ENCODE data around the gene FAM114A1. TPM values are rescaled to one million over a fixed set of nuclear protein-coding genes. Genes with fewer than 3 reads are reported as not detected.

FAM114A1 gene
- total and polyA plus RNA-seq, 2 of the 8 experiments (the other 6 are each of a cell fraction or from before 2014, with no cell fraction given), result 9.5 to 12.0 TPM

DNA sequence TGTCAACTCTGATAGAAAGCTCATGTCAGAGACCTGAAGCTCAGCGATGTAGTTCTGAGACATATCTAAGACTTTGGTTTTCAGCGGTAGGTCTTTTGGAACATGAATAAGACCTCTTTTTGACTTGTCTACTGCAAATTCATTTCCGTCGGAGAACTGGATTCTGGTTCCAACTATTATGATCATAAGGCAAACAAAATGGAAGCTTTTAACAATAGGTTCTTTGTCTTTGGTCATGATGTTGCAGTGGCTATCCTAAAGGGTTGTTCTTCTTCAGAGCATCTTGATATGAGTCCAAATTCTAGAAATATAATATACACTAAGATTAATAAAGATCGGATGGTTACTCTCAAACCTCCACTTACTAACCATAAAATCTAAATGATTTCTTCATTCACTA is 38.4 kb upstream of the FAM114A1 start:
- H4K20me1 ChIP-seq (replicated peaks in 1 of 2; ENCODE audit: control insufficient read depth in 1 of 2, insufficient read depth in 2 of 2, low read length in 2 of 2), result no peaks in the 10 kb centered on the region
- H3K27me3 ChIP-seq (replicated peaks in 1 of 4; ENCODE audit: control insufficient read depth in 3 of 4, extremely low read depth in 1 of 4, insufficient read depth in 3 of 4, low read length in 3 of 4), result no peaks in the 10 kb centered on the region
- H3K4me3 ChIP-seq (ENCODE audit: extremely low read depth in 1 of 4, insufficient read depth in 2 of 4, low read depth in 3 of 4, low read length in 4 of 4), result no peak overlapping the region
- no peak overlapping the region for H3K23ac ChIP-seq (ENCODE audit: insufficient read length)
- H3K9ac ChIP-seq (replicated peaks in 1 of 4; ENCODE audit: extremely low read depth in 1 of 4, low read depth in 3 of 4, low read length in 3 of 4), result no peak overlapping the region
- no peaks in the 10 kb centered on the region for H3K79me1 ChIP-seq (ENCODE audit: low read depth, low read length)
- no peak overlapping the region for H3K4me2 ChIP-seq (ENCODE audit: insufficient read depth in 1 of 2, low read depth in 2 of 2, low read length in 2 of 2)
- no peaks in the 10 kb centered on the region for H3K23me2 ChIP-seq (ENCODE audit: low read depth, low read length)
- no peaks in the 10 kb centered on the region for H3K9me3 ChIP-seq (ENCODE audit: insufficient read depth in 2 of 2, low read depth in 1 of 2, low read length in 1 of 2)
- H3K4ac ChIP-seq (replicated peaks; ENCODE audit: insufficient read length, low read depth, low read length), result no peak overlapping the region
- H2AK5ac ChIP-seq (ENCODE audit: low read depth, low read length), result no peak overlapping the region
- H3K56ac ChIP-seq (replicated peaks; ENCODE audit: insufficient read length, low read depth, low read length), result no peak overlapping the region
- H3K18ac ChIP-seq (ENCODE audit: extremely low read depth, low read length), result no peak overlapping the region
- H2BK120ac ChIP-seq (replicated peaks; ENCODE audit: low read depth, low read length), result no peak overlapping the region
- FAIRE-seq, result no peak
- H3K4me1 ChIP-seq (replicated peaks in 1 of 4; ENCODE audit: control insufficient read depth in 3 of 4, insufficient read depth in 4 of 4, low read length in 3 of 4), result no peaks in the 10 kb centered on the region
- POLR2A ChIA-PET (ENCODE audit: partially characterized antibody), result no interaction called here
- DNase-seq (ENCODE audit: low read depth in 1 of 2, low spot score in 2 of 2), result no peak
- CTCF ChIA-PET (ENCODE audit: partially characterized antibody), result interaction anchor here (1.2 to 2.3 kb wide), 5 partner anchors 10 to 70 kb away, joined by 4 to 9 read pairs (median 5); no protein-coding TSS in a partner anchor
- H2AFZ ChIP-seq (ENCODE audit: low read length), result no peak overlapping the region
- no peaks in the 10 kb centered on the region for H3K79me2 ChIP-seq (ENCODE audit: control insufficient read depth in 1 of 2, insufficient read depth in 2 of 2, low read length in 2 of 2)
- no peak overlapping the region for H2BK15ac ChIP-seq (ENCODE audit: low read length)
- no peak overlapping the region for H2BK12ac ChIP-seq (ENCODE audit: low read depth, low read length)
- no peaks in the 10 kb centered on the region for H3K36me3 ChIP-seq (ENCODE audit: control insufficient read depth in 2 of 4, insufficient read depth in 4 of 4, low read length in 3 of 4)
- no peak overlapping the region for H4K91ac ChIP-seq (replicated peaks; ENCODE audit: insufficient read length, low read length)
- no peak overlapping the region for H4K5ac ChIP-seq (ENCODE audit: insufficient read length, low read depth, low read length)
- no peak overlapping the region for H3K27ac ChIP-seq (ENCODE audit: low read depth, low read length)
- no peak for TF ChIP-seq HDAC6 (IDR thresholded peaks at IDR 0.05; ENCODE audit: low read depth, low read length)
- TF ChIP-seq CTCF (IDR thresholded peaks at IDR 0.05; ENCODE audit: control extremely low read depth in 1 of 3, insufficient read depth in 1 of 3, low read depth in 1 of 3, low read length in 3 of 3), result no peak
- TF ChIP-seq SRF (IDR thresholded peaks at IDR 0.05; ENCODE audit: low read depth, low read length), result no peak
- no peak for TF ChIP-seq RFX5 (IDR thresholded peaks at IDR 0.05; ENCODE audit: borderline replicate concordance, low read depth, low read length)
- TF ChIP-seq RXRA (IDR thresholded peaks at IDR 0.05; ENCODE audit: insufficient read depth, low read depth, low read length), result no peak
- TF ChIP-seq BCL11A (IDR thresholded peaks at IDR 0.05; ENCODE audit: low read depth in 2 of 2, low read length in 2 of 2), result no peak
- no peak for TF ChIP-seq FOSL1 (IDR thresholded peaks at IDR 0.05; ENCODE audit: insufficient read depth, low read depth, low read length)
- no peak for TF ChIP-seq ZNF274 (IDR thresholded peaks at IDR 0.05; ENCODE audit: borderline replicate concordance, extremely low read depth, low read length)
- TF ChIP-seq EP300 (IDR thresholded peaks at IDR 0.05; ENCODE audit: borderline replicate concordance in 1 of 2, low read depth in 2 of 2, low read length in 2 of 2), result no peak
- no peak overlapping the region for H4K8ac ChIP-seq (ENCODE audit: extremely low read depth, insufficient read depth, low read length)
- H2BK20ac ChIP-seq (ENCODE audit: low read length), result no peak overlapping the region
- no peak overlapping the region for H2BK5ac ChIP-seq (ENCODE audit: low read depth, low read length)
- WGBS, 2 experiments (ENCODE audit: extremely low coverage in 1 of 2, insufficient coverage in 1 of 2, insufficient read length in 1 of 2, insufficient replicate concordance in 2 of 2, low coverage in 1 of 2, low lambda C conversion rate in 2 of 2, missing lambda C conversion rate in 1 of 2), result 98% methylated on average over 5 of the region's 5 CpGs; no CpG with 5 or more reads in 1 of the 2 experiments
- no peak overlapping the region for H3K14ac ChIP-seq (ENCODE audit: insufficient read length)

Measured in H1 (cell line).